Pancreas (tissue), 10 donors: ENCODE measurements around the gene HEATR1. TPM values are rescaled to one million over a fixed set of nuclear protein-coding genes. Genes with fewer than 3 reads are reported as not detected.
A peak's percentile ranks its signal among the peaks of the same experiment; 100 is the strongest.
"Not testable (repeated sequence)": the region's sequence is repeated elsewhere in the genome, so short reads cannot be mapped to it uniquely, and the experiment has no call there.

Source experiments
- ATAC-seq, 4 donors: fragments of 200-7000 bp; cut with Tn5 transposase; one replicate each; pipeline versions ENCODE4 v1.8.0 to v1.9.1; 2020; ENCODE audit warnings: mild to moderate bottlenecking in 4 of 4, moderate library complexity in 4 of 4
- DNase-seq, 6 donors: peaks; one replicate each; pipeline ENCODE4 v3.0.0-alpha.2; 2020
- FAIRE-seq: peaks from 2 replicates; lab custom pipeline; 2012; peaks lifted over from hg19 to GRCh38; lab: Jason Lieb, UNC
- H3K27ac ChIP-seq, 4 donors: fragments of 200-600 bp; sonication (generic); 1 replicate in 3 of 4; 2 replicates in 1 of 4; pipeline versions ENCODE4 v1.5.0 to v1.8.0; 2020
- H3K27me3 ChIP-seq, 4 donors: fragments of 200-600 bp; one replicate each; pipeline ENCODE4 v1.8.0; 2021
- H3K36me3 ChIP-seq, 3 donors: fragments of 200-600 bp; sonication (generic) in 1 of 3; one replicate each; pipeline versions ENCODE4 v1.5.0 to v1.8.0; 2020 to 2021
- H3K4me1 ChIP-seq, 3 donors: fragments of 200-600 bp; one replicate each; pipeline ENCODE4 v1.8.0; 2021
- H3K4me3 ChIP-seq, 4 donors: fragments of 200-600 bp; sonication (generic) in 2 of 4; one replicate each; pipeline versions ENCODE4 v1.5.0 to v1.8.0; 2020 to 2021
- H3K9me3 ChIP-seq, 4 donors: fragments of 200-600 bp; one replicate each; pipeline ENCODE4 v1.8.0; 2021
- WGBS, 2 donors: extraction: QIAGEN DNeasy Blood & Tissue Kit; methylation state at CpG; one replicate each; pipeline ENCODE4 v1.1.7; 2013; 5-methylcytosine and 5-hydroxymethylcytosine counted together
- intact Hi-C, 3 donors: fragments of 100-400 bp; cut with DNase I; formaldehyde crosslinking; loops; one replicate each; pipeline versions ENCODE4 v1.11.1 to v1.14.2; 2022
- polyA plus RNA-seq, 2 donors: library from polyadenylated mRNA; stranded (reverse); fragments of 200-250 nt; gene quantifications; one replicate each; pipeline ENCODE4 v1.2.3, GENCODE V29; 2013
- total RNA-seq, 6 donors: library from RNA; stranded (reverse); fragmentation: NEBNext Ultra II Directional in 4 of 6; extraction: Animal tissue kit (Norgen Biotek cat#: 25700) in 4 of 6; gene quantifications; one replicate each; pipeline versions ENCODE4 v1.2.1 to v1.2.4, GENCODE V29; 2021 to 2023
- TF ChIP-seq, protein P1 (sequence below), 4 donors: fragments of 200-600 bp; sonication (generic) in 3 of 4; IDR thresholded peaks; one replicate each; pipeline versions ENCODE4 v1.5.0 to v1.8.0; 2021; ENCODE audit warnings: antibody characterized with exemption in 4 of 4
- donor health status: healthy with polysubstance abuse.
- donor health status: DM: no; HTN: no; CAD: no; lungs with moderate emphysema.
- donor health status: DM: no; HTN: no; CAD: no.
- donor health status: control.
- donor health status: control.
- donor health status: Bipolar disorder and iron deficiency.
- donor health status: DM: yes; HTN: yes; CAD: no.
- donor health status: DM: no; HTN: no; CAD: no.
- donor health status: DM: no; HTN: no; CAD: no.
- donor health status: DM: yes; HTN: yes; CAD: no.

HEATR1 gene
- total and polyA plus RNA-seq, 8 donors, result 4.1 to 21.2 (median 15.2) TPM

DNA sequence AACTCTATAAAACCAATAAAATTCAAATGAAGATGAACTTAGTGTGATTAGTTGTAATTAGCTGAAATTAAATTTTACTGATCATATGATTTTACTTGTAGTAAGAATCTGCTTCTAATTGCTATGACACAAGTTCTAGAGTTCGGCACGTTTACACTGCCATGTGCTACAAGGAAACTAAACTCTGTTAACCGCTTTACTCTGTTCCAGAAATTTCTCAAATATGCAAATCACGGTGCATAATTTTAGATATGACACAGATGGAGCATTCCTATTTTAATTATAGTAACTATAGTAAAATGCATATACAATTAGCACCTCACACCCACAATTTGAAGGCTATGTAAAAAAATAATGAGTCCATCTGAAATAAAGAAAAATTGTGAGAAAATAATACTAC is 14.8 kb downstream of the HEATR1 start:
- FAIRE-seq, result peak; percentile 29

DNA sequence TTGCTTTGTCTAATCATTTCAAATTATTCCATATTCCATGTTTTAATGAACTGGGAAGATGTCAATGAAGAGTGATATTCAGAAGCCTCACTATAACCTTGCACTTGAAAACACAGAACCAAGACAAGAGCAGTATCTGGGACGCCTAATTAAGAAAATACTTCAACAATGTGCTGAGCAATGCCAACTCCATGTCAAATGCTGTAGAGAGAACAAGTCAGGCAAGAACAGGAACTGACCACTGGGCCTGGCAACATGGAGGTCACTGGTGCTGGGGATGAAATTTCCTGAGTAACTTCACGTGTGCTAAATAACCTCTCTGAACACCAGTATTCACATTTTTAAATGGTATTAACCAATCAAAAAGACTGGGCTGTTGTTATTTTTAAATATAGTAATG is 22.8 kb downstream of the HEATR1 start:
- intact Hi-C loops, result no loop called here
- peaks cover 0 to 49% (median 24%) of the 10 kb centered on the region in 3 donors for H3K36me3 ChIP-seq
- TF ChIP-seq, protein P1, sequence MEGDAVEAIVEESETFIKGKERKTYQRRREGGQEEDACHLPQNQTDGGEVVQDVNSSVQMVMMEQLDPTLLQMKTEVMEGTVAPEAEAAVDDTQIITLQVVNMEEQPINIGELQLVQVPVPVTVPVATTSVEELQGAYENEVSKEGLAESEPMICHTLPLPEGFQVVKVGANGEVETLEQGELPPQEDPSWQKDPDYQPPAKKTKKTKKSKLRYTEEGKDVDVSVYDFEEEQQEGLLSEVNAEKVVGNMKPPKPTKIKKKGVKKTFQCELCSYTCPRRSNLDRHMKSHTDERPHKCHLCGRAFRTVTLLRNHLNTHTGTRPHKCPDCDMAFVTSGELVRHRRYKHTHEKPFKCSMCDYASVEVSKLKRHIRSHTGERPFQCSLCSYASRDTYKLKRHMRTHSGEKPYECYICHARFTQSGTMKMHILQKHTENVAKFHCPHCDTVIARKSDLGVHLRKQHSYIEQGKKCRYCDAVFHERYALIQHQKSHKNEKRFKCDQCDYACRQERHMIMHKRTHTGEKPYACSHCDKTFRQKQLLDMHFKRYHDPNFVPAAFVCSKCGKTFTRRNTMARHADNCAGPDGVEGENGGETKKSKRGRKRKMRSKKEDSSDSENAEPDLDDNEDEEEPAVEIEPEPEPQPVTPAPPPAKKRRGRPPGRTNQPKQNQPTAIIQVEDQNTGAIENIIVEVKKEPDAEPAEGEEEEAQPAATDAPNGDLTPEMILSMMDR (IDR thresholded peaks at IDR 0.05), result no peak
- H3K9me3 ChIP-seq, result no peaks in the 10 kb centered on the region
- ATAC-seq (no peak), DNase-seq (no peak), FAIRE-seq (no peak)
- WGBS, 2 donors, result 82 to 87% methylated on average over 2 of the region's 2 CpGs
- H3K4me3 ChIP-seq, result no peak overlapping the region
- no peak overlapping the region for H3K27ac ChIP-seq
- H3K27me3 ChIP-seq, result no peaks in the 10 kb centered on the region
- no peaks in the 10 kb centered on the region for H3K4me1 ChIP-seq

More for the DNA sequence above, 14.8 kb downstream of the HEATR1 start:
- ATAC-seq (no peak), DNase-seq (no peak)
- H3K36me3 ChIP-seq, result peaks cover 0 to 63% (median 13%) of the 10 kb centered on the region in 3 donors
- intact Hi-C loops, result no loop called here
- no peaks in the 10 kb centered on the region for H3K9me3 ChIP-seq
- no peaks in the 10 kb centered on the region for H3K27me3 ChIP-seq
- WGBS, 2 donors, result 91 to 94% methylated on average over 4 of the region's 4 CpGs
- TF ChIP-seq, protein P1 (IDR thresholded peaks at IDR 0.05), result no peak
- no peaks in the 10 kb centered on the region for H3K4me1 ChIP-seq
- H3K4me3 ChIP-seq, result no peak overlapping the region
- no peak overlapping the region for H3K27ac ChIP-seq

DNA sequence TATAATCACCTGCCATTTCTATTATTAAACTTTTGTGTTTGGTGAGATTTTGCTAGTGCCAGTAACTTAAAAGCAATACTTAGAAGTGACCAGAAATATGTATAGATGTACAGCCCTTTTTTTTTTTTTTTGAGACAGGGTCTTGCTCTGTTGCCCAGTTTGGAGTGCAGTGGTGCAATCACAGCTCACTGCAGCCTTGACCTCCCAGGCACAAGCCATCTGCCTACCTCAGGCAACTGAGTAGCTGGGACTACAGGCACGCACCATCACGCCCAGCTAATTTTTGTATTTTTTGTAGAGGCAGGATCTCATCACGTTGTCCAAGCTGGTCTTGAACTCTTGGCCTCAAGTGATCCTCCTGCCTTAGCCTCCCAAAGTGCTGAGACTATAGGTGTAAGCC is 23.9 kb downstream of the HEATR1 start:
- H3K27ac ChIP-seq, H3K4me3 ChIP-seq, ATAC-seq, FAIRE-seq, intact Hi-C loops, H3K4me1 ChIP-seq, H3K9me3 ChIP-seq, H3K27me3 ChIP-seq, DNase-seq: not testable (repeated sequence)
- 95 to 97% methylated on average over 3 of the region's 3 CpGs for WGBS, 2 donors
- peaks cover 0 to 51% (median 28%) of the 10 kb centered on the region in 3 donors for H3K36me3 ChIP-seq

DNA sequence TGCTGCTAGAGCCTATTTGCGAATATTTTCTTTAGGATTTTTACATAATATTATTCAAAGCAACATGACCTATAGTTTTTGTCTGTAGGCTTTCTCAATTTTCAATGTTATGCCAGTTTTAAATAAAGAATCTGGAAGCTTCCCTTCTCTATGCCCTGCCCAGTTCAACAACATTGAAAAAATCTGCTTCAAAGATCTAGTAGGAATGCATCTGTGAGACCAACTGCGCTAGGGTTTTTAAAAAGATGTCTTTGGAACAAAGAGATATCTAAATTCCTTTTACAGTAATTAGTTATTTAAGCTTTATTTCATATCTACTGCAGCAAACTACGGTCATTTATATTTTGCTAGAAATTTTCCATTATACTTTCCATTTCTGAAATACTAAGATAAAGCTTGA is 25.7 kb downstream of the HEATR1 start:
- intact Hi-C loops, result no loop called here
- Histone ChIP-seq H3K9me3 (no peaks in the 10 kb centered on the region), H3K27me3 (no peaks in the 10 kb centered on the region), H3K27ac (no peak overlapping the region), H3K4me1 (no peaks in the 10 kb centered on the region), H3K36me3 (peaks cover 0 to 42% (median 22%) of the 10 kb centered on the region in 3 donors), H3K4me3 (no peak overlapping the region)
- 78 to 80% methylated on average over 3 of the region's 3 CpGs for WGBS, 2 donors
- no peak for ATAC-seq
- FAIRE-seq, result no peak
- DNase-seq, result no peak
- TF ChIP-seq, protein P1 (IDR thresholded peaks at IDR 0.05), result no peak

GRCh38 chr1:236577041-236577440 is 27.3 kb downstream of the HEATR1 start:
- H3K27ac ChIP-seq, DNase-seq, H3K4me3 ChIP-seq, H3K9me3 ChIP-seq, intact Hi-C loops, H3K4me1 ChIP-seq, ATAC-seq, FAIRE-seq, H3K27me3 ChIP-seq: not testable (repeated sequence)
- peaks cover 0 to 47% (median 19%) of the 10 kb centered on the region in 3 donors for H3K36me3 ChIP-seq
- WGBS, 2 donors, result 86 to 87% methylated on average over 7 of the region's 7 CpGs

- TF ChIP-seq, protein P1 (IDR thresholded peaks at IDR 0.05), result no peak
- ATAC-seq (no peak), DNase-seq (no peak), FAIRE-seq (no peak)
- intact Hi-C loops, result no loop called here
- Histone ChIP-seq H3K27me3 (no peaks in the 10 kb centered on the region), H3K4me3 (no peak overlapping the region), H3K9me3 (no peaks in the 10 kb centered on the region), H3K4me1 (no peaks in the 10 kb centered on the region), H3K27ac (no peak overlapping the region), H3K36me3 (peaks cover 0 to 47% (median 27%) of the 10 kb centered on the region in 3 donors)
- 67 to 71% methylated on average over 2 of the region's 2 CpGs for WGBS, 2 donors
Observed at GRCh38 chr1:236576004-236576403, 28.3 kb downstream of the HEATR1 start.
